Esophagus squamous epithelium (tissue), 4 donors: ENCODE data around the gene EPB41L2.

Source experiments
- CTCF ChIP-seq, 6 experiments: fragments of 450-650 bp in 4 of 6; fragments of 200-600 bp in 2 of 6; sonication (generic) in 2 of 6; IDR thresholded peaks; one replicate each; pipeline ENCODE4 v1.5.1; 2016 to 2019; ENCODE audit warnings: antibody characterized with exemption in 6 of 6, mild to moderate bottlenecking in 4 of 6, moderate library complexity in 4 of 6
- POLR2A ChIP-seq, 4 donors: fragments of 450-650 bp; IDR thresholded peaks; one replicate each; pipeline ENCODE4 v1.6.1; 2017; ENCODE audit warnings: antibody characterized with exemption in 4 of 4, mild to moderate bottlenecking in 4 of 4, moderate library complexity in 3 of 4

DNA sequence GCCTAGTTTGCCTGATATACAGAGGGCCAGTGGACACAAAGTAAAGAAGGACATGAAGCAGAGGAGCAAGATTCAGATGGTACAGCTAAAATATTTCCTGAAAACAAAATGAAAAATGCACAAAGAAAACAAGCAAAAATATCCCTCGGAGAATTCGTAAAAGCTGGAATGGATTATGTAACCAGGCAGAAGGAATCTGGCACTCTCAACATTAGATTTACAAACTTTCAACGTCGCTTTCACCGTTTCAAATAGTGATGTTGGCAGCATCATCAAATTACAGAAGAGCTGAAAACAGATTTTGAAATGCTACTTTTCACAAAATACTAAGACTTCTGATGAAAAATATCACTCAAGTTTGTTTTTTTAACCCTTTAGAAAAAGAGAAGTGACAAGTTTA, 224.1 kb downstream of the EPB41L2 start:
- no peak for TF ChIP-seq POLR2A (IDR thresholded peaks at IDR 0.05)
- no peak for TF ChIP-seq CTCF (IDR thresholded peaks at IDR 0.05)
